Right atrium auricular region (tissue), 2 donors: ENCODE measurements around the gene LDLR. TPM values are rescaled to one million over a fixed set of nuclear protein-coding genes. Genes with fewer than 3 reads are reported as not detected.

Experiments used
- DNase-seq: peaks from one replicate; pipeline ENCODE4 v3.0.0-alpha.2; 2019; ENCODE audit warnings: low spot score
- H3K27ac ChIP-seq, 2 donors: fragments of 200-600 bp; sonication (generic); 1 replicate in 1 of 2; 2 replicates in 1 of 2; pipeline ENCODE4 v1.5.1; 2016 to 2019
- H3K27me3 ChIP-seq, 2 donors: fragments of 200-600 bp; sonication (generic); one replicate each; pipeline versions ENCODE4 v1.5.1 to v1.6.0; 2017 to 2019
- H3K36me3 ChIP-seq: fragments of 200-600 bp; sonication (generic); one replicate; pipeline ENCODE4 v1.5.1; 2016
- H3K4me1 ChIP-seq, 2 donors: fragments of 200-600 bp; sonication (generic); one replicate each; pipeline versions ENCODE4 v1.5.1 to v1.6.0; 2017 to 2019
- H3K4me3 ChIP-seq, 2 donors: fragments of 200-600 bp; sonication (generic); 1 replicate in 1 of 2; 2 replicates in 1 of 2; pipeline ENCODE4 v1.5.1; 2017 to 2019; ENCODE audit warnings: mild to moderate bottlenecking in 1 of 2, moderate library complexity in 1 of 2
- H3K9me3 ChIP-seq, 2 donors: fragments of 200-600 bp; sonication (generic); one replicate each; pipeline ENCODE4 v1.5.1; 2019
- total RNA-seq, 2 donors: library from RNA; depleted of rRNA; stranded (reverse); fragments of >200 nt; gene quantifications; one replicate each; pipeline ENCODE4 v1.1.0, GENCODE V29; 2016
- TF ChIP-seq, protein P1 (sequence below), 2 donors: fragments of 200-600 bp; sonication (generic); IDR thresholded peaks; one replicate each; pipeline ENCODE4 v1.5.1; 2019; ENCODE audit warnings: antibody characterized with exemption in 2 of 2

The LDLR gene
- total RNA-seq, 2 donors from 2014 or later, result 13.8 to 15.9 TPM

- H3K4me1 ChIP-seq, result peaks cover 3 to 73% of the 10 kb centered on the region in 2 donors
Observed at GRCh38 chr19:11140896-11141295, 51.6 kb downstream of the LDLR start.

GRCh38 chr19:11141937-11142527, 52.8 kb downstream of the LDLR start:
- Histone ChIP-seq H3K9me3 (no peaks in the 10 kb centered on the region), H3K4me3 (no peak overlapping the region), H3K27ac (peak overlapping the region; percentile 98 to 99), H3K36me3 (no peaks in the 10 kb centered on the region), H3K27me3 (no peaks in the 10 kb centered on the region), H3K4me1 (peaks cover 3 to 66% of the 10 kb centered on the region in 2 donors)
- TF ChIP-seq, protein P1, sequence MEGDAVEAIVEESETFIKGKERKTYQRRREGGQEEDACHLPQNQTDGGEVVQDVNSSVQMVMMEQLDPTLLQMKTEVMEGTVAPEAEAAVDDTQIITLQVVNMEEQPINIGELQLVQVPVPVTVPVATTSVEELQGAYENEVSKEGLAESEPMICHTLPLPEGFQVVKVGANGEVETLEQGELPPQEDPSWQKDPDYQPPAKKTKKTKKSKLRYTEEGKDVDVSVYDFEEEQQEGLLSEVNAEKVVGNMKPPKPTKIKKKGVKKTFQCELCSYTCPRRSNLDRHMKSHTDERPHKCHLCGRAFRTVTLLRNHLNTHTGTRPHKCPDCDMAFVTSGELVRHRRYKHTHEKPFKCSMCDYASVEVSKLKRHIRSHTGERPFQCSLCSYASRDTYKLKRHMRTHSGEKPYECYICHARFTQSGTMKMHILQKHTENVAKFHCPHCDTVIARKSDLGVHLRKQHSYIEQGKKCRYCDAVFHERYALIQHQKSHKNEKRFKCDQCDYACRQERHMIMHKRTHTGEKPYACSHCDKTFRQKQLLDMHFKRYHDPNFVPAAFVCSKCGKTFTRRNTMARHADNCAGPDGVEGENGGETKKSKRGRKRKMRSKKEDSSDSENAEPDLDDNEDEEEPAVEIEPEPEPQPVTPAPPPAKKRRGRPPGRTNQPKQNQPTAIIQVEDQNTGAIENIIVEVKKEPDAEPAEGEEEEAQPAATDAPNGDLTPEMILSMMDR (IDR thresholded peaks at IDR 0.05), result no peak
- no peak for DNase-seq

More at GRCh38 chr19:11140896-11141295, 51.6 kb downstream of the LDLR start:
- TF ChIP-seq, protein P1 (IDR thresholded peaks at IDR 0.05), result no peak
- peak overlapping the region; percentile 96 to 98 for H3K27ac ChIP-seq
- H3K4me3 ChIP-seq, result no peak overlapping the region
- H3K27me3 ChIP-seq, result no peaks in the 10 kb centered on the region
- no peaks in the 10 kb centered on the region for H3K9me3 ChIP-seq
- H3K36me3 ChIP-seq, result no peaks in the 10 kb centered on the region
- DNase-seq, result no peak

DNA sequence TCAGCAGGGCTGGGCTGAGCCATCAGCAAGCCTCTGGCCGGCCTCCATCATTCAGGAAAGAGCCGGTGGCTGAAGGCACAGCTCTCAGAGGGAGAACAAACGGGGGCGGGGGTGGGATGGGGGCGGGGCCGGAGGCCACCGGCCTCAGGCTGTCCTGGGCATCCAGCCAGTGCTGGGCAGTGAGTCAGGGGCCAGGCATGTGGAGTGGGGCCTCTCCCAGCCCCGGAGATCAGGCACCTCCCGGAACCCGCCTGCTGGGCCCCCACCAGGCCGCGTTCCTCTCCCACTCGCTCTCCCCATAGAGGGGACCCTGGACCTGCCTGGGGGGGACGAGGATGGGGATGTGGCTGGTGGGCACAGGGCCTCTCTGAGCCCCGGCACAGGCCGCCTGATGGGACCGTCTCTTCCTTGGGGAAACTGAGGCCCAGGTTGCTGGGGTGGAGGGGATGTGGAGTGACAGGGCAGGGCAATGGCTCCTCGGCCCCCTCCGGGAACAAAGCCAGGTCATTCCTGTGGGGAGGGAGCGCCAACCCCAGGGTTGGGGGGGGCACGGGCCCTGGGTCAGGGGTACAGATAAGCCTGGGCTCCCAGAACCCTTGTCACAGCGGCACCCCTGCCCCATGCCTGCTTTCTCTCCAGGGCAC, 53.4 kb downstream of the LDLR start:
- peak; percentile 95 for DNase-seq
- Histone ChIP-seq H3K27me3 (no peaks in the 10 kb centered on the region), H3K4me3 (peak overlapping the region in 1 of 2 donors; percentile 32), H3K4me1 (peaks cover 3 to 60% of the 10 kb centered on the region in 2 donors), H3K27ac (peak overlapping the region; percentile 98 to 99), H3K9me3 (no peaks in the 10 kb centered on the region), H3K36me3 (no peaks in the 10 kb centered on the region)
- TF ChIP-seq, protein P1 (IDR thresholded peaks at IDR 0.05), result peak in 1 of 2 donors; percentile 6

DNA sequence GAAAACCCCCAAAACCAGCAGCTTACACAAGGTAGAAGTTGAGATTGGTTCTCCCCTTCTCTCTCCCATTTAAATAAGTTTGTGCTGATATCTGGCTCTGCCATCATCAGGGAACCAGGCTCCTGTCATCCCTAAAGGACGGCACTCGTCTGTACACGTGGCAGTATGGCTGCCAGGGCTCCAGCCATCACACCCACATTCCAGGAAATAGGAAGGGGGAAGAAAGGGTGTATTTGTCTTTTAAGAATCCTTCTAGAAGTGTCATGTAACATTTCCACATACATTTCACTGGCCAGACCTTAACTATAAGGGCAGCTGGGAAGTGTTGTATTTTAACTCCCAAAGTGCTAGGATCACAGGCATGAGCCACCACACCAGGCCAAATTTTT, 56.3 kb downstream of the LDLR start:
- peaks cover 3 to 35% of the 10 kb centered on the region in 2 donors for H3K4me1 ChIP-seq
- DNase-seq, result no peak
- no peaks in the 10 kb centered on the region for H3K27me3 ChIP-seq
- H3K4me3 ChIP-seq, result no peak overlapping the region
- H3K9me3 ChIP-seq, result no peaks in the 10 kb centered on the region
- peak overlapping the region; percentile 98 to 99 for H3K27ac ChIP-seq
- no peaks in the 10 kb centered on the region for H3K36me3 ChIP-seq
- TF ChIP-seq, protein P1 (IDR thresholded peaks at IDR 0.05), result no peak

DNA sequence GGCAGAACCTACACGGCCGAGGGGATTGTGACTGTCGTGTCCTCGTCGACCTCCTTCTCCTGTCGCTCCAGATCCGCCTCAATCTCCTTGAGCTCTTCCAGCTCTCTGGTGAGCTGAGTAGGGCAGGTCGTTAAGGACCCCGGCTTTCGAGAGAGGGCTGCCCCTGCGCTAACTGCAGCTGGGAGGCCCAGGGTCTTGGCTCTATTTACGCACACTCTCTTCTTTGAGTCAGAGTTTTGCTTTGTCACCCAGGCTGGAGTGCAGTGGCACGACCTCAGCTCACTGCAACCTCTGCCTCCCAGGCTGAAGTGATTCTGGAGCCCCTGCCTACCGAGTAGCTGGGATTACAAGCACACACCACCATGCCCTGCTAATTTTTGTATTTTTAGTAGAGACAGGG, 58.7 kb downstream of the LDLR start:
- DNase-seq, result no peak
- H3K4me1 ChIP-seq, result peaks cover under 1 to 41% of the 10 kb centered on the region in 2 donors
- TF ChIP-seq, protein P1 (IDR thresholded peaks at IDR 0.05), result no peak

More for the DNA sequence above, 58.7 kb downstream of the LDLR start:
- Histone ChIP-seq H3K4me3 (no peak overlapping the region), H3K27ac (peak overlapping the region; percentile 51 to 56), H3K27me3 (no peaks in the 10 kb centered on the region), H3K9me3 (no peaks in the 10 kb centered on the region), H3K36me3 (no peaks in the 10 kb centered on the region)
